T-cell (primary cell): ENCODE results near the gene MTMR6. TPM values are rescaled to one million over a fixed set of nuclear protein-coding genes. Genes with fewer than 3 reads are reported as not detected.

Source experiments
- ATAC-seq, 4 experiments: fragments of 200-7000 bp in 3 of 4; fragments of 150-1000 bp in 1 of 4; cut with Tn5 transposase; replicated peaks in 1 of 4; 1 replicate in 3 of 4; 2 replicates in 1 of 4; pipeline ENCODE4 v1.10.0; 2021; ENCODE audit warnings: moderate library complexity in 3 of 4, mild to moderate bottlenecking in 2 of 4, moderate number of reproducible peaks in 1 of 4
- CTCF ChIA-PET, 2 donors: fragments of 300-600 bp; sonication (Branson Sonifier 250); formaldehyde crosslinking; loops; one replicate each; lab custom pipeline; 2022; ENCODE audit warnings: antibody characterized with exemption in 2 of 2; lab: Charles Lee
- POLR2A ChIA-PET, 2 donors: fragments of 300-600 bp; sonication (Branson Sonifier 250); formaldehyde crosslinking; loops; one replicate each; lab custom pipeline; 2022; ENCODE audit warnings: antibody characterized with exemption in 2 of 2; lab: Charles Lee
- DNase-seq, 35 experiments: peaks; one replicate each; pipeline versions ENCODE4 v3.0.0 to v3.0.0-alpha.2; 2013 to 2023
- H3K27ac ChIP-seq: one replicate; pipeline ENCODE4 v1.5.1; 2013; ENCODE audit warnings: low read length
- H3K27me3 ChIP-seq, 2 experiments: replicated peaks in 1 of 2; 1 replicate in 1 of 2; 2 replicates in 1 of 2; pipeline versions ENCODE4 v1.6.1 to v1.7.0; 2013; ENCODE audit warnings: low read length in 1 of 2, mixed read lengths in 1 of 2; ENCODE audit not compliant: control insufficient read depth in 2 of 2, insufficient read depth in 2 of 2; ENCODE audit errors: extremely low read depth in 1 of 2
- H3K36me3 ChIP-seq, 2 donors: 1 replicate in 1 of 2; 2 replicates in 1 of 2; pipeline versions ENCODE4 v1.6.1 to v1.7.0; 2013; ENCODE audit warnings: low read length in 1 of 2; ENCODE audit not compliant: control insufficient read depth in 2 of 2, insufficient read depth in 1 of 2; ENCODE audit errors: extremely low read depth in 1 of 2
- H3K4me1 ChIP-seq, 2 experiments: 1 replicate in 1 of 2; 2 replicates in 1 of 2; pipeline versions ENCODE4 v1.6.1 to v1.7.0; 2013; ENCODE audit warnings: low read length in 2 of 2, mixed read lengths in 1 of 2; ENCODE audit not compliant: insufficient read depth in 2 of 2, control insufficient read depth in 1 of 2; ENCODE audit errors: extremely low read depth in 1 of 2
- H3K4me3 ChIP-seq, 2 donors: 1 replicate in 1 of 2; 2 replicates in 1 of 2; pipeline versions ENCODE4 v1.5.1 to v1.7.0; 2013; ENCODE audit warnings: mild to moderate bottlenecking in 2 of 2, low read length in 1 of 2, moderate library complexity in 1 of 2; ENCODE audit not compliant: control insufficient read depth in 1 of 2; ENCODE audit errors: extremely low read depth in 1 of 2
- H3K9me3 ChIP-seq: 2 replicates; pipeline ENCODE4 v1.7.0; 2013
- H3K27ac Mint-ChIP-seq, 2 donors: one replicate each; pipeline ENCODE4 v1.8.0; 2020 to 2021; ENCODE audit warnings: mild to moderate bottlenecking in 2 of 2, mixed read lengths in 2 of 2
- H3K27me3 Mint-ChIP-seq, 2 donors: one replicate each; pipeline ENCODE4 v1.8.0; 2021 to 2022; ENCODE audit warnings: mixed read lengths in 2 of 2
- H3K36me3 Mint-ChIP-seq: one replicate; pipeline ENCODE4 v1.8.0; 2021; ENCODE audit warnings: mixed read lengths
- H3K4me1 Mint-ChIP-seq, 3 donors: one replicate each; pipeline ENCODE4 v1.8.0; 2020 to 2022; ENCODE audit warnings: mixed read lengths in 3 of 3, mild to moderate bottlenecking in 1 of 3
- H3K4me3 Mint-ChIP-seq, 3 donors: one replicate each; pipeline ENCODE4 v1.8.0; 2020 to 2022; ENCODE audit warnings: mild to moderate bottlenecking in 3 of 3, mixed read lengths in 3 of 3, moderate library complexity in 3 of 3
- H3K9me3 Mint-ChIP-seq, 3 donors: one replicate each; pipeline ENCODE4 v1.8.0; 2020 to 2022; ENCODE audit warnings: mixed read lengths in 3 of 3
- WGBS: methylation state at CpG from one replicate; pipeline ENCODE4 v1.1.5; 2013; ENCODE audit warnings: missing lambda C conversion rate; ENCODE audit not compliant: insufficient coverage; 5-methylcytosine and 5-hydroxymethylcytosine counted together
- total RNA-seq, 35 experiments: library from RNA in 6 of 35; stranded (reverse) in 6 of 35; fragments of 120-200 nt in 1 of 35; gene quantifications; one replicate each; pipeline versions ENCODE4 v1.2.1 to v1.2.4 and lab custom pipeline; 2013 to 2026

The MTMR6 gene
- total RNA-seq, 5 donors from 2014 or later (not counting 1 experiment from before 2014, with no cell fraction given): 15.6 to 19.2 (median 16.3) TPM

GRCh38 chr13:25210842-25211569 lies 76.3 kb downstream of the MTMR6 start:
- H3K36me3 ChIP-seq: no peaks in the 10 kb centered on the region
- no peak overlapping the region for H3K4me3 ChIP-seq
- Mint-ChIP-seq H3K27ac (no peak overlapping the region), H3K27me3 (peaks cover 0 to 10% of the 10 kb centered on the region in 2 donors), H3K4me3 (no peak overlapping the region), H3K9me3 (no peaks in the 10 kb centered on the region), H3K36me3 (no peaks in the 10 kb centered on the region), H3K4me1 (no peaks in the 10 kb centered on the region)
- POLR2A ChIA-PET: no interaction called here
- no peak for DNase-seq
- no peaks in the 10 kb centered on the region for H3K4me1 ChIP-seq
- ATAC-seq: no peak
- no peaks in the 10 kb centered on the region for H3K9me3 ChIP-seq
- H3K27me3 ChIP-seq: peaks cover 0 to 2% of the 10 kb centered on the region in 2 experiments
- H3K27ac ChIP-seq: no peak overlapping the region
- WGBS: 85% methylated on average over 5 of the region's 13 CpGs
- CTCF ChIA-PET: no interaction called here

- ATAC-seq: no peak
- Histone ChIP-seq H3K4me1 (no peaks in the 10 kb centered on the region), H3K36me3 (no peaks in the 10 kb centered on the region), H3K27ac (no peak overlapping the region), H3K9me3 (no peaks in the 10 kb centered on the region), H3K27me3 (peaks cover 0 to 16% of the 10 kb centered on the region in 2 experiments), H3K4me3 (no peak overlapping the region)
- H3K4me1 Mint-ChIP-seq: peaks cover 0 to 4% (median 0%) of the 10 kb centered on the region in 3 donors
- no peak overlapping the region for H3K27ac Mint-ChIP-seq
- H3K4me3 Mint-ChIP-seq: no peak overlapping the region
- WGBS: 83% methylated on average over 7 of the region's 8 CpGs
- no peaks in the 10 kb centered on the region for H3K9me3 Mint-ChIP-seq
- no peak for DNase-seq
- H3K27me3 Mint-ChIP-seq: peaks cover 4 to 23% of the 10 kb centered on the region in 2 donors
- H3K36me3 Mint-ChIP-seq: no peaks in the 10 kb centered on the region
- CTCF ChIA-PET: no interaction called here
- POLR2A ChIA-PET: no interaction called here
Measured at GRCh38 chr13:25207291-25207810, 79.9 kb downstream of the MTMR6 start.

GRCh38 chr13:25204863-25205262 lies 82.4 kb downstream of the MTMR6 start:
- Histone ChIP-seq H3K4me3 (no peak overlapping the region), H3K27me3 (peaks cover 0 to 19% of the 10 kb centered on the region in 2 experiments), H3K9me3 (no peaks in the 10 kb centered on the region), H3K36me3 (no peaks in the 10 kb centered on the region), H3K4me1 (no peaks in the 10 kb centered on the region), H3K27ac (no peak overlapping the region)
- H3K9me3 Mint-ChIP-seq: no peaks in the 10 kb centered on the region
- WGBS: 100% methylated on average over 3 of the region's 4 CpGs
- CTCF ChIA-PET: no interaction called here
- H3K4me3 Mint-ChIP-seq: no peak overlapping the region
- peaks cover 0 to 4% (median 0%) of the 10 kb centered on the region in 3 donors for H3K4me1 Mint-ChIP-seq
- ATAC-seq (peak in 3 of 4 experiments; percentile 60 to 75 (median 66)), DNase-seq (peak in 10 of 35 experiments; percentile 1 to 28 (median 6))
- peaks cover 13 to 30% of the 10 kb centered on the region in 2 donors for H3K27me3 Mint-ChIP-seq
- POLR2A ChIA-PET: no interaction called here
- no peaks in the 10 kb centered on the region for H3K36me3 Mint-ChIP-seq
- peak overlapping the region in 1 of 2 donors; percentile 70 for H3K27ac Mint-ChIP-seq

GRCh38 chr13:25203127-25203740 lies 84.1 kb downstream of the MTMR6 start:
- DNase-seq: no peak
- peaks cover 13 to 33% of the 10 kb centered on the region in 2 donors for H3K27me3 Mint-ChIP-seq
- 51% methylated on average over 11 of the region's 17 CpGs for WGBS
- H3K36me3 Mint-ChIP-seq: no peaks in the 10 kb centered on the region
- Histone ChIP-seq H3K27me3 (peaks cover 0 to 19% of the 10 kb centered on the region in 2 experiments), H3K27ac (no peak overlapping the region), H3K4me3 (no peak overlapping the region), H3K4me1 (no peaks in the 10 kb centered on the region), H3K9me3 (no peaks in the 10 kb centered on the region), H3K36me3 (no peaks in the 10 kb centered on the region)
- ChIA-PET POLR2A (no interaction called here), CTCF (no interaction called here)
- H3K4me1 Mint-ChIP-seq: peaks cover 0 to 4% (median 0%) of the 10 kb centered on the region in 3 donors
- no peak overlapping the region for H3K27ac Mint-ChIP-seq
- no peak overlapping the region for H3K4me3 Mint-ChIP-seq
- no peak for ATAC-seq
- no peaks in the 10 kb centered on the region for H3K9me3 Mint-ChIP-seq

- Mint-ChIP-seq H3K4me3 (no peak overlapping the region), H3K27ac (no peak overlapping the region), H3K36me3 (no peaks in the 10 kb centered on the region), H3K9me3 (no peaks in the 10 kb centered on the region), H3K27me3 (peaks cover 20 to 36% of the 10 kb centered on the region in 2 donors), H3K4me1 (peaks cover 0 to 4% (median 0%) of the 10 kb centered on the region in 3 donors)
- ChIA-PET POLR2A (no interaction called here), CTCF (no interaction called here)
- Histone ChIP-seq H3K36me3 (no peaks in the 10 kb centered on the region), H3K9me3 (no peaks in the 10 kb centered on the region), H3K27ac (no peak overlapping the region), H3K4me1 (no peaks in the 10 kb centered on the region), H3K4me3 (no peak overlapping the region), H3K27me3 (peaks cover 0 to 17% of the 10 kb centered on the region in 2 experiments)
- ATAC-seq: no peak
- WGBS: no CpG with 5 or more reads among the region's 4 CpGs
- no peak for DNase-seq
Measured at GRCh38 chr13:25200783-25201182, 86.5 kb downstream of the MTMR6 start.

GRCh38 chr13:25198647-25199046 lies 88.6 kb downstream of the MTMR6 start:
- ChIA-PET POLR2A (no interaction called here), CTCF (no interaction called here)
- Histone ChIP-seq H3K27ac (no peak overlapping the region), H3K27me3 (peaks cover 0 to 14% of the 10 kb centered on the region in 2 experiments), H3K36me3 (no peaks in the 10 kb centered on the region), H3K4me1 (no peaks in the 10 kb centered on the region), H3K9me3 (no peaks in the 10 kb centered on the region), H3K4me3 (no peak overlapping the region)
- 89% methylated on average over 3 of the region's 5 CpGs for WGBS
- ATAC-seq (no peak), DNase-seq (no peak)
- Mint-ChIP-seq H3K4me1 (no peaks in the 10 kb centered on the region), H3K36me3 (no peaks in the 10 kb centered on the region), H3K9me3 (no peaks in the 10 kb centered on the region), H3K4me3 (no peak overlapping the region), H3K27ac (no peak overlapping the region), H3K27me3 (peaks cover 23 to 35% of the 10 kb centered on the region in 2 donors)
